Kidney epithelial cell (primary cell): Measurements from ENCODE around the gene ECM1. TPM values are rescaled to one million over a fixed set of nuclear protein-coding genes. Genes with fewer than 3 reads are reported as not detected.

Source experiments
- DNase-seq: peaks from one replicate; pipeline ENCODE4 v3.0.0-alpha.2; 2010; ENCODE audit warnings: low read depth
- H3K27me3 ChIP-seq: 2 replicates; pipeline ENCODE4 v1.6.0; 2011; ENCODE audit warnings: low read length; ENCODE audit not compliant: control insufficient read depth, insufficient read depth
- H3K36me3 ChIP-seq: 2 replicates; pipeline ENCODE4 v1.5.1; 2011; ENCODE audit warnings: low read length; ENCODE audit not compliant: control insufficient read depth, insufficient read depth
- H3K4me3 ChIP-seq: 2 replicates; pipeline ENCODE4 v1.5.1; 2011; ENCODE audit warnings: low read depth, mild to moderate bottlenecking, control low read depth, low read length
- CTCF ChIP-seq: IDR thresholded peaks from 2 replicates; pipeline ENCODE4 v1.5.1; 2011; ENCODE audit warnings: mild to moderate bottlenecking, moderate library complexity, low read length, control low read depth, inconsistent platforms; ENCODE audit not compliant: insufficient read depth, poor library complexity, severe bottlenecking
- total RNA-seq: library from RNA; depleted of rRNA; stranded (reverse); fragments of >200 nt; gene quantifications from 2 replicates; pipeline ENCODE4 v1.2.3, GENCODE V29; 2015

The ECM1 gene
- total RNA-seq, 1 donor from 2014 or later, result 5.4 TPM

GRCh38 chr1:150537732-150538684 is 30.1 kb downstream of the ECM1 start:
- DNase-seq, result no peak

GRCh38 chr1:150543500-150544143 is 35.7 kb downstream of the ECM1 start:
- TF ChIP-seq CTCF, result no peak
- DNase-seq, result no peak
- H3K4me3 ChIP-seq, result no peak overlapping the region
- no peaks in the 10 kb centered on the region for H3K36me3 ChIP-seq
- H3K27me3 ChIP-seq, result no peaks in the 10 kb centered on the region

More at GRCh38 chr1:150537732-150538684, 30.1 kb downstream of the ECM1 start:
- H3K4me3 ChIP-seq, result no peak overlapping the region
- peak; percentile 20 for TF ChIP-seq CTCF
- H3K27me3 ChIP-seq, result no peaks in the 10 kb centered on the region
- H3K36me3 ChIP-seq, result no peaks in the 10 kb centered on the region

GRCh38 chr1:150544204-150544603 is 36.3 kb downstream of the ECM1 start:
- no peaks in the 10 kb centered on the region for H3K36me3 ChIP-seq
- TF ChIP-seq CTCF, result no peak
- H3K27me3 ChIP-seq, result no peaks in the 10 kb centered on the region
- no peak for DNase-seq
- no peak overlapping the region for H3K4me3 ChIP-seq

- DNase-seq, result no peak
- TF ChIP-seq CTCF, result no peak
- H3K27me3 ChIP-seq, result peaks cover 3% of the 10 kb centered on the region
Measured at GRCh38 chr1:150545486-150546032, 37.6 kb downstream of the ECM1 start.

DNA sequence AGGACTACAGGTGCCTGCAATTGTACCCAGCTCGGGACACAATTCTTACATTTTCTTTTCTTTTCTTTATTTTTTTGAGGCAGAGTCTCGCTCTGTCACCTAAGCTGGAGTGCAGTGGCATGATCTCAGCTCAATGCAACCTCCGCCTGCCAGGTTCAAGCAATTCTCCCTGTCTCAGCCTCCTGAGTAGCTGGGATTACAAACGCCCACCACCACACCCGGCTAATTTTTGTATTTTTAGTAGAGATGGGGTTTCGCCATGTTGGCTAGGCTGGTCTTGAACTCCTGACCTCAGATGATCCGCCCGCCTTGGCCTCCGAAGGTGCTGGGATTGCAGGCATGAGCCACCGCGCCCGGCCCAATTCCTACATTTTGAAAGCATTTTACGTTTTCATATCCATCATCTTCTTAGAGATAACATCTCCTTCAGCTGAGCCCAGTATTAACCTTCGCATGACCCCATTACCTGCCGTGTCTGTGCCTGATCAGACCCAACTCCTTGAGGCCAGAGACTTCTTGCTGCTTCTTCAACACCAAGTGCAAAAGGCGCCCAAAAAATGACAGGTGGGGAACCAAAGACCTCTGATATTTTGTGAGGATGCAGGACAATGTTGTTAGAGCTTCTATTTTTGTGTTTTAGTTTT is 38.5 kb downstream of the ECM1 start:
- Histone ChIP-seq H3K4me3 (no peak overlapping the region), H3K27me3 (peaks cover 3% of the 10 kb centered on the region), H3K36me3 (no peaks in the 10 kb centered on the region)
- TF ChIP-seq CTCF, result no peak
- no peak for DNase-seq

More at GRCh38 chr1:150545486-150546032, 37.6 kb downstream of the ECM1 start:
- H3K4me3 ChIP-seq, result no peak overlapping the region
- H3K36me3 ChIP-seq, result no peaks in the 10 kb centered on the region
